GM23248 (cell line): Measurements from ENCODE around the gene ENTPD3. TPM values are rescaled to one million over a fixed set of nuclear protein-coding genes. Genes with fewer than 3 reads are reported as not detected.

Experiments used
- DNase-seq: peaks from one replicate; pipeline ENCODE4 v3.0.0-alpha.2; 2015
- H2AFZ ChIP-seq: fragments of 200-600 bp; sonication (generic); 2 replicates; pipeline ENCODE4 v1.6.1; 2016; ENCODE audit warnings: antibody characterized with exemption
- H3F3A ChIP-seq: fragments of 200-600 bp; sonication (generic); 2 replicates; pipeline ENCODE4 v1.6.1; 2016; ENCODE audit warnings: mild to moderate bottlenecking, antibody characterized with exemption, mixed run types; ENCODE audit not compliant: insufficient read depth
- H3K27ac ChIP-seq: fragments of 200-600 bp; sonication (generic); 2 replicates; pipeline ENCODE4 v1.5.1; 2016; ENCODE audit warnings: mild to moderate bottlenecking
- H3K27me3 ChIP-seq: fragments of 200-600 bp; sonication (generic); replicated peaks from 2 replicates; pipeline ENCODE4 v1.6.1; 2016; ENCODE audit warnings: mild to moderate bottlenecking; ENCODE audit not compliant: insufficient read depth
- H3K36me3 ChIP-seq: fragments of 200-600 bp; sonication (generic); 2 replicates; pipeline ENCODE4 v1.6.1; 2016; ENCODE audit warnings: low read depth, mild to moderate bottlenecking
- H3K4me1 ChIP-seq: fragments of 200-600 bp; sonication (generic); 2 replicates; pipeline ENCODE4 v1.6.1; 2016; ENCODE audit warnings: mild to moderate bottlenecking; ENCODE audit not compliant: insufficient read depth
- H3K4me2 ChIP-seq: fragments of 200-600 bp; sonication (generic); one replicate; pipeline ENCODE4 v1.6.1; 2016; ENCODE audit warnings: mild to moderate bottlenecking; ENCODE audit not compliant: unreplicated experiment
- H3K4me3 ChIP-seq: fragments of 200-600 bp; sonication (generic); 2 replicates; pipeline ENCODE4 v1.5.1; 2016; ENCODE audit warnings: mild to moderate bottlenecking
- H3K79me2 ChIP-seq: fragments of 200-600 bp; sonication (generic); 2 replicates; pipeline ENCODE4 v1.6.1; 2016; ENCODE audit warnings: mild to moderate bottlenecking; ENCODE audit not compliant: insufficient read depth
- H3K9ac ChIP-seq: fragments of 200-600 bp; sonication (generic); 2 replicates; pipeline ENCODE4 v1.6.1; 2016; ENCODE audit warnings: mild to moderate bottlenecking
- H3K9me2 ChIP-seq: fragments of 200-600 bp; sonication (generic); 2 replicates; pipeline ENCODE4 v1.6.1; 2016; ENCODE audit warnings: mixed run types, mild to moderate bottlenecking, moderate library complexity; ENCODE audit not compliant: insufficient read depth
- H3K9me3 ChIP-seq: fragments of 200-600 bp; sonication (generic); one replicate; pipeline ENCODE4 v1.6.1; 2017; ENCODE audit warnings: low read depth
- H4K20me1 ChIP-seq: fragments of 200-600 bp; sonication (generic); 2 replicates; pipeline ENCODE4 v1.6.0; 2016; ENCODE audit not compliant: insufficient read depth
- EZH2 ChIP-seq: fragments of 200-600 bp; sonication (generic); IDR thresholded peaks from 2 replicates; pipeline ENCODE4 v1.6.1; 2018; ENCODE audit warnings: antibody characterized with exemption, mild to moderate bottlenecking; ENCODE audit not compliant: insufficient read depth, poor library complexity, severe bottlenecking
- EZH2phosphoT487 ChIP-seq: fragments of 200-600 bp; sonication (generic); IDR thresholded peaks from 2 replicates; pipeline ENCODE4 v1.6.1; 2018; ENCODE audit warnings: antibody characterized with exemption, moderate library complexity, mild to moderate bottlenecking, low read depth; ENCODE audit not compliant: insufficient read depth
- WGBS, 2 experiments: methylation state at CpG; one replicate each; pipeline ENCODE4 v1.1.6; 2015 to 2017; ENCODE audit warnings: low lambda C conversion rate in 2 of 2, low coverage in 1 of 2; ENCODE audit errors: missing lambda C conversion rate in 2 of 2; 5-methylcytosine and 5-hydroxymethylcytosine counted together
- in situ Hi-C: fragments of 300-500 bp; cut with MboI; formaldehyde crosslinking; loops from 2 replicates; pipeline ENCODE4 v1.15.0; 2020
- polyA plus RNA-seq: library from polyadenylated mRNA; unstranded; fragments of >200 nt; fragmentation: Nextera tagmentation; extraction: Ambion mirVana; gene quantifications from 2 replicates; pipeline ENCODE4 v1.2.1, GENCODE V29; 2016
- total RNA-seq: library from RNA; depleted of rRNA; stranded (reverse); fragments of >200 nt; shearing (Covaris generic); gene quantifications from 2 replicates; pipeline ENCODE4 v1.2.3, GENCODE V29; 2014

The ENTPD3 gene
- total and polyA plus RNA-seq, 2 experiments from 2014 or later: not detected

DNA sequence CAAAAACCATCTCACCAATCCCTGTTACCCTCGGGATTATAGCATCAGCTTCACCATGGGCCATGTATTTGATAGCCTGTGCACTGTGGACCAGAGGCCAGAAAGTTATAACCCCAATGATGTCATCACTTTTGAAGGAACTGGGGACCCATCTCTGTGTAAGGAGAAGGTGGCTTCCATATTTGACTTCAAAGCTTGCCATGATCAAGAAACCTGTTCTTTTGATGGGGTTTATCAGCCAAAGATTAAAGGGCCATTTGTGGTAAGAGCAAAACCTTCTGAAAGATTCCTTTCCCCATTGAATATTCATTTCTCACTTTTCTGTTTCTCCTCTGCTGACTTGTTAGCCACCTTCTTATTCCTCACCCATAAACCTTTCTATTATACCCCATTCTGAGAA lies 35.9 kb downstream of the ENTPD3 start:
- H3K9ac ChIP-seq: no peak overlapping the region
- no peaks in the 10 kb centered on the region for H3F3A ChIP-seq
- TF ChIP-seq EZH2 (no peak), EZH2phosphoT487 (no peak)
- no peaks in the 10 kb centered on the region for H3K9me3 ChIP-seq
- no peaks in the 10 kb centered on the region for H3K36me3 ChIP-seq
- H2AFZ ChIP-seq: no peak overlapping the region
- WGBS, 2 experiments: 50 to 52% methylated on average over 1 of the region's 1 CpG
- no peak overlapping the region for H3K27ac ChIP-seq
- DNase-seq: no peak
- no peaks in the 10 kb centered on the region for H3K9me2 ChIP-seq
- H4K20me1 ChIP-seq: no peaks in the 10 kb centered on the region
- H3K27me3 ChIP-seq: no peaks in the 10 kb centered on the region
- H3K4me2 ChIP-seq: no peak overlapping the region
- H3K4me1 ChIP-seq: no peaks in the 10 kb centered on the region
- no peaks in the 10 kb centered on the region for H3K79me2 ChIP-seq
- in situ Hi-C loops: no loop called here
- no peak overlapping the region for H3K4me3 ChIP-seq

GRCh38 chr3:40427045-40427669 lies 40.2 kb downstream of the ENTPD3 start:
- H3K27me3 ChIP-seq: no peaks in the 10 kb centered on the region
- no peaks in the 10 kb centered on the region for H4K20me1 ChIP-seq
- TF ChIP-seq EZH2phosphoT487: no peak
- TF ChIP-seq EZH2: no peak
- WGBS, 2 experiments: 75% methylated on average over 8 of the region's 8 CpGs
- H3K36me3 ChIP-seq: no peaks in the 10 kb centered on the region
- no peak overlapping the region for H2AFZ ChIP-seq
- DNase-seq: no peak
- no peak overlapping the region for H3K27ac ChIP-seq
- in situ Hi-C loops: no loop called here
- no peak overlapping the region for H3K9ac ChIP-seq
- H3K4me3 ChIP-seq: no peak overlapping the region
- no peaks in the 10 kb centered on the region for H3K9me3 ChIP-seq
- no peaks in the 10 kb centered on the region for H3K9me2 ChIP-seq
- no peaks in the 10 kb centered on the region for H3K4me1 ChIP-seq
- H3K4me2 ChIP-seq: no peak overlapping the region
- no peaks in the 10 kb centered on the region for H3K79me2 ChIP-seq
- no peaks in the 10 kb centered on the region for H3F3A ChIP-seq

DNA sequence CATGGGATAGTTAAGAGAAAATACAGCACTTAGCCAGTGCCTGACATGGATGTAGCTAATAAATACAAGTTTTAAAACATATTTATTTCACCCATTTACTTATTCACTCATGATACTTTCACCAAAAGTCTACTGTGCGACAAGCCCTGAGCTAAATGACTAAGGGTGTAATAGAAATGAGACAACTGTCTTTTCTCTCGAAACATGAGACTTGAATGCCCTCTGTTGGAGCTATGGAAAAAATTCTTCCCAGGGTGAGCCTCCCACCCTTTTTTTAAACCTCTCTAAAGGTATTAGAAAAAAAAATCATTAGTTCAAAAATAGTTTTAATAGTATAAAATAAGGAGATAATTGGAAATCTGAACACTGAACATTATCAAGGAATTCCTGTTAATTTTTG lies 45.8 kb downstream of the ENTPD3 start:
- Histone ChIP-seq H3K79me2 (no peaks in the 10 kb centered on the region), H2AFZ (no peak overlapping the region), H3K36me3 (no peaks in the 10 kb centered on the region), H3K4me1 (no peaks in the 10 kb centered on the region), H3K9me2 (no peaks in the 10 kb centered on the region), H3K27ac (no peak overlapping the region), H3K4me3 (no peak overlapping the region), H3K9me3 (no peaks in the 10 kb centered on the region), H3K27me3 (no peaks in the 10 kb centered on the region), H3K9ac (no peak overlapping the region), H4K20me1 (no peaks in the 10 kb centered on the region), H3K4me2 (no peak overlapping the region), H3F3A (no peaks in the 10 kb centered on the region)
- in situ Hi-C loops: no loop called here
- WGBS, 2 experiments: 95% methylated on average over 2 of the region's 2 CpGs
- DNase-seq: no peak
- TF ChIP-seq EZH2: no peak
- TF ChIP-seq EZH2phosphoT487: no peak

DNA sequence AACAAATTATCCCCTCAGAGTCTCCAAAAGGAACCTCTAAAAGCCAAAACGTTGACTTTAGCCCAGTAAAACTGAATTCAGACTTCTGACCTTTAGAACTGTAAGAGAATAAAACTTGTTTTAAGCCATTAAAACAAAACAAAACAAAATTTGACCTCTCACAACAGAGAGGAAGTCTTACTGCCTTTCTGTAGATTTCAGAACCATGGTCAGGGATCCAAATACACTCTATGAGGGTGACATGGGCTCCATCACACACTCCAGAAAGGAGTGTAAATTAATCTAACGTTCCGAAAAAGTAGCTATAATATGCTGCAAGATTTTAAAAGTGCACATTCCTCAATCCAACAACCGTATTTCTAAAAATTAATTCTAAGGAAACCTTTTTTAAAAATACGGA lies 50.9 kb downstream of the ENTPD3 start:
- Histone ChIP-seq H3K9me3 (no peaks in the 10 kb centered on the region), H3K4me3 (no peak overlapping the region), H3K27ac (no peak overlapping the region), H3K27me3 (no peaks in the 10 kb centered on the region), H3K36me3 (no peaks in the 10 kb centered on the region), H4K20me1 (no peaks in the 10 kb centered on the region), H3K79me2 (no peaks in the 10 kb centered on the region), H3K4me2 (no peak overlapping the region), H3K9me2 (no peaks in the 10 kb centered on the region), H2AFZ (no peak overlapping the region), H3K9ac (no peak overlapping the region), H3F3A (no peaks in the 10 kb centered on the region), H3K4me1 (no peaks in the 10 kb centered on the region)
- TF ChIP-seq EZH2phosphoT487: no peak
- no peak for TF ChIP-seq EZH2
- WGBS, 2 experiments: 69 to 73% methylated on average over 5 of the region's 5 CpGs
- peak; percentile 17 for DNase-seq
- in situ Hi-C loops: no loop called here

DNA sequence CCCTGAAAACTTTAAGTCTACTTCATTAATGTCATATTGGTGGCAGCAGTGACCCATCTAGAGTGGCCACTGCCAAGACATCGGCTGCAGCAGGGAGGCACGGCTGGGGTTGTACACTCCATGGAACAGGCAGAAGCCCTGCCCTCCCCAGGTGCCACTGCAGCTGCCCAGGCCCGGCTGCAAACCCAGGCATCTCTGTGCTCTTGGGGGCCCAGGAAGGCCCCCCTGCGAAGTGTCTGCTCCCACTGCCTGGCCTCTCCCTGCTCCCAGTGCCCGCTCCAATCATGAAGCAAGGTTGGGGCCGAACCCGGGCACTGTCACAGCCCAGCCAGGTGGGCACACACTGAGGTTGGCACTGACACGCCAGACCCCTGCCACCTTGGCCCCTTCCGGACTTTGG lies 58.1 kb downstream of the ENTPD3 start:
- Histone ChIP-seq H3K4me2 (no peak overlapping the region), H2AFZ (no peak overlapping the region), H4K20me1 (no peaks in the 10 kb centered on the region), H3K79me2 (no peaks in the 10 kb centered on the region), H3F3A (no peaks in the 10 kb centered on the region), H3K4me3 (no peak overlapping the region), H3K27me3 (no peaks in the 10 kb centered on the region), H3K36me3 (no peaks in the 10 kb centered on the region), H3K9ac (no peak overlapping the region), H3K4me1 (no peaks in the 10 kb centered on the region), H3K9me2 (no peaks in the 10 kb centered on the region), H3K27ac (no peak overlapping the region), H3K9me3 (no peaks in the 10 kb centered on the region)
- TF ChIP-seq EZH2phosphoT487 (no peak), EZH2 (no peak)
- WGBS, 2 experiments: 86 to 87% methylated on average over 9 of the region's 9 CpGs
- no peak for DNase-seq
- in situ Hi-C loops: no loop called here
